Measurements from ENCODE around the gene SLC34A3. TPM values are rescaled to one million over a fixed set of nuclear protein-coding genes. Genes with fewer than 3 reads are reported as not detected.

SLC34A3 gene
- total RNA-seq, 2 experiments from 2014 or later, result not detected

DNA sequence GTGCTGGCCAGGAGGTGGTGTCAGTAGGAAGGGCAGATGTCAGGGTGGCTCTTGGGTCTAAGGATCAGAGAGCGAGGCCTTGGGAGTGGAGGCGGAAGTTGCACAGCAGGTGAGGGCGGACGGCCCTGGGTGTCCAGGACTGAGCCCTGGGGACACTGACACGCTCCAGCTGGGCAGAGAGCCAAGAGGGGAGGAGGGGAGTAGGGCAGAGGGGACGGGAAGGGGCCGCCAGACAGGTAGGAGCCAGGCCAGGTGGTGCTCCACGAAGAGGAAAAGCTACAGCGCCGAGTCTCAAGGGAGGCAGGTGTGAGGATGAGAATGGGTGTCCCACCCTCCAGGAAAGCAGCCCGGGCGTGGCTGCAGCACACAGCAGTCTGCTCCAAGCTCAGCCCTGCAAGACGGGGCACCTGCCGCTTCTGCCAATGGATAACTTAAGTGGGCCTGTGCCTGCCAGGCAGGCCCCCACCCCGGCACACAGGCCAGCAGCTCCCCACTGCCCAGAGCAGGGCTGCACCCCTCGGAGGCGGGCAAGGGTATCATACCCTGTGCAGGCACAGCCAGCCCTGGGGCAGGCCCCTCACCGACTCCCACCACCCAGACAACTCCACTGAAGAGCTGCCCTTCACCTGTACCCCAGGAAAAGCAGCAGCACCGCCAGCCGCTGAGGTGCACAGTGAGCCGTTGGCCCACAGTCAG lies 35.0 kb upstream of the SLC34A3 start:
- BruUV-seq (replicated peaks), result no TSS peak
- Histone ChIP-seq H3K4me3 (ENCODE audit: low read depth, low read length, poor library complexity, severe bottlenecking) (no peak overlapping the region), H3K4me2 (ENCODE audit: low read length) (no peak overlapping the region), H3K36me3 (ENCODE audit: insufficient read depth, low read length) (peaks cover 9% of the 10 kb centered on the region; the same call in 1 of the 2 replicates), H4K20me1 (ENCODE audit: insufficient read depth, low read length) (no peaks in the 10 kb centered on the region), H3K4me1 (ENCODE audit: insufficient read depth, low read length, poor library complexity, severe bottlenecking) (peaks cover under 1% of the 10 kb centered on the region), H3K9me2 (ENCODE audit: insufficient read depth, low read length) (no peaks in the 10 kb centered on the region), H3K9me3 (ENCODE audit: low read length) (no peaks in the 10 kb centered on the region), H3K27ac (ENCODE audit: low read depth, low read length, poor library complexity, severe bottlenecking) (no peak overlapping the region), H3K79me2 (ENCODE audit: insufficient read depth, low read depth, low read length) (no peaks in the 10 kb centered on the region), H2AFZ (ENCODE audit: low read length) (no peak overlapping the region)
- POLR2A ChIA-PET, result no interaction called here
- intact Hi-C loops (cut with micrococcal nuclease; ENCODE audit: unreplicated experiment), result no loop called here
- no peak for TF ChIP-seq EZH2phosphoT487 (IDR thresholded peaks at IDR 0.05; ENCODE audit: borderline replicate concordance, low read depth, low read length)
- TF ChIP-seq, protein P1, sequence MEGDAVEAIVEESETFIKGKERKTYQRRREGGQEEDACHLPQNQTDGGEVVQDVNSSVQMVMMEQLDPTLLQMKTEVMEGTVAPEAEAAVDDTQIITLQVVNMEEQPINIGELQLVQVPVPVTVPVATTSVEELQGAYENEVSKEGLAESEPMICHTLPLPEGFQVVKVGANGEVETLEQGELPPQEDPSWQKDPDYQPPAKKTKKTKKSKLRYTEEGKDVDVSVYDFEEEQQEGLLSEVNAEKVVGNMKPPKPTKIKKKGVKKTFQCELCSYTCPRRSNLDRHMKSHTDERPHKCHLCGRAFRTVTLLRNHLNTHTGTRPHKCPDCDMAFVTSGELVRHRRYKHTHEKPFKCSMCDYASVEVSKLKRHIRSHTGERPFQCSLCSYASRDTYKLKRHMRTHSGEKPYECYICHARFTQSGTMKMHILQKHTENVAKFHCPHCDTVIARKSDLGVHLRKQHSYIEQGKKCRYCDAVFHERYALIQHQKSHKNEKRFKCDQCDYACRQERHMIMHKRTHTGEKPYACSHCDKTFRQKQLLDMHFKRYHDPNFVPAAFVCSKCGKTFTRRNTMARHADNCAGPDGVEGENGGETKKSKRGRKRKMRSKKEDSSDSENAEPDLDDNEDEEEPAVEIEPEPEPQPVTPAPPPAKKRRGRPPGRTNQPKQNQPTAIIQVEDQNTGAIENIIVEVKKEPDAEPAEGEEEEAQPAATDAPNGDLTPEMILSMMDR (conservative IDR thresholded peaks at IDR 0.05; ENCODE audit: low read length), result no peak
- DNase-seq (ENCODE audit: low spot score), result no peak
- CTCF ChIA-PET (ENCODE audit: unreplicated experiment), result interaction anchor here (0.5 kb wide), 2 partner anchors 28 to 543 kb away, joined by 4 to 5 read pairs; no protein-coding TSS in a partner anchor

DNA sequence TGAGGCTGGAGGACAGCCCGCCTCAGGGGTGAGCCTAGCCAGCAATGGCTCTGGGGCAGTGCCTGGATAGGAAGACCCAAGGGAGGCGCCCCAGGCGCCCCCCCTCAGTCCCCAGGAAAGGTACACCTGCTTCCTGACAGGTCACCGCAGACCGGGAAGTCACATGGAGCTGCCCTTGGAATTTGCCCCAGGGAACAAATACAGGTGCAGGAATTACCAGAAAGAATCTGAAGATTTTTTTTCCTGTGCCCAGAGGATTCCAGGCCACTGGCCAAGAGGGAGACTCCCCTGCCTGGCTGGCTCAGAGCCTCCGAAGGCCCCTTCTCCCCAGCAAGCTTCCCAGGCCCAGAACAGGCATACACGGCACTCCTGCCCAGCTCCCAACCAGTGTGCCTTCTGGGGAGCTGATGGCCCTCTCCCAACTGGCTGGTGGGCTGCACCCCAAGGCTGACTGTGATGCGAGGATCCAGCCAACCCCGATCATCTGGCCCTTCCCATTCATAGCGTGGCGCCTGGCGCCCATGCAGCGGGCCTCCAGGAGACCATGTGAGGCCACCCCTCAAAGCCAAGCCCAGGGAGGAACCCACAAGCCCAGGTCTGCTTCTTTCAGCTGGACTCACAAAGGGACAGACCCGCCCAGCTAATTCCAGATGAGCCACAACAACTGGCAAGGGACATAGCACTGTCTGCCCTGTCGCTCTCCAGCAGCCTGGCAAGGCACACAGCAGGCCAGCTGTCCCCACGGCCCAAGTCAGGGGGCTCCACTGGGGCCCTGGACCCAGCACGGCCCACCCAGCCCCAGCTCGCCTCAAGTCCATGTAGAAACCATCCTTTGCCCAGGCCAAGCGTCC lies 32.4 kb upstream of the SLC34A3 start:
- Histone ChIP-seq H2AFZ (ENCODE audit: low read length) (no peak overlapping the region), H3K4me1 (ENCODE audit: insufficient read depth, low read length, poor library complexity, severe bottlenecking) (peaks cover 19% of the 10 kb centered on the region), H3K9me2 (ENCODE audit: insufficient read depth, low read length) (no peaks in the 10 kb centered on the region), H3K27ac (ENCODE audit: low read depth, low read length, poor library complexity, severe bottlenecking) (no peak overlapping the region), H3K4me2 (ENCODE audit: low read length) (no peak overlapping the region), H3K4me3 (ENCODE audit: low read depth, low read length, poor library complexity, severe bottlenecking) (no peak overlapping the region), H3K9me3 (ENCODE audit: low read length) (no peaks in the 10 kb centered on the region), H4K20me1 (ENCODE audit: insufficient read depth, low read length) (no peaks in the 10 kb centered on the region), H3K36me3 (ENCODE audit: insufficient read depth, low read length) (no peaks in the 10 kb centered on the region), H3K79me2 (ENCODE audit: insufficient read depth, low read depth, low read length) (peaks cover 22% of the 10 kb centered on the region)
- no peak for DNase-seq (ENCODE audit: low spot score)
- CTCF ChIA-PET (ENCODE audit: unreplicated experiment), result no interaction called here
- intact Hi-C loops (cut with micrococcal nuclease; ENCODE audit: unreplicated experiment), result no loop called here
- POLR2A ChIA-PET, result no interaction called here
- no peak for TF ChIP-seq EZH2phosphoT487 (IDR thresholded peaks at IDR 0.05; ENCODE audit: borderline replicate concordance, low read depth, low read length)
- TF ChIP-seq, protein P1 (conservative IDR thresholded peaks at IDR 0.05; ENCODE audit: low read length), result no peak
- BruUV-seq (replicated peaks), result no TSS peak
